ENCODE measurements around the gene SMU1. TPM values are rescaled to one million over a fixed set of nuclear protein-coding genes. Genes with fewer than 3 reads are reported as not detected.

The SMU1 gene
- total RNA-seq, 1 experiment from 2014 or later: 30.5 TPM

DNA sequence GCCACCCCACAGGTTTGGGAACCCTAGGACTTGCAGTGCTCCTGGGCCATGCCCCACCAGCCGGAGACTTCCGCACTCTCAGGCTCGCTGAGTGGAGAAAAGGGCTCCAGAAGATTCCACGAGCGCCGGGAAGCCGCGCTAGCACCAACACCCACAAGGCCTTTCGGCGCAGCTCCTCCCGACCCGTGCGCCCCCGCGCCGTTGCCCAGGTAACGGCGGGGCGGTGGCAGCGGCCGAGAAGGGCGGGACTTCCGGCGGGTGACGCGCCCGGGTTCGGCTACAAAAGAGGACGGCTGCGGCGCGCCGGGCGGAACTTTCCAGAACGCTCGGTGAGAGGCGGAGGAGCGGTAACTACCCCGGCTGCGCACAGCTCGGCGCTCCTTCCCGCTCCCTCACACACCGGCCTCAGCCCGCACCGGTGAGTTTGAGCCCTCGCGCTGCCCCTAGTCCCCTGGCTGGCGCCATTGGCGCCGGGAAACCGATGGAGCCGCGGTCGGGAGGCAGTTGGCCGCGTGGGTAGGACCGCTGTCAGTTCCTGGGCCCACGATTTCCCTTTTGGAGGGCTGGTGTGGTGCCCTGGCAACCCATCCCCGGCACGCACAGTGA is 51.4 kb downstream of the SMU1 start, which contains the start of gene DNAJA1 (continued):
- TF ChIP-seq, protein P1, sequence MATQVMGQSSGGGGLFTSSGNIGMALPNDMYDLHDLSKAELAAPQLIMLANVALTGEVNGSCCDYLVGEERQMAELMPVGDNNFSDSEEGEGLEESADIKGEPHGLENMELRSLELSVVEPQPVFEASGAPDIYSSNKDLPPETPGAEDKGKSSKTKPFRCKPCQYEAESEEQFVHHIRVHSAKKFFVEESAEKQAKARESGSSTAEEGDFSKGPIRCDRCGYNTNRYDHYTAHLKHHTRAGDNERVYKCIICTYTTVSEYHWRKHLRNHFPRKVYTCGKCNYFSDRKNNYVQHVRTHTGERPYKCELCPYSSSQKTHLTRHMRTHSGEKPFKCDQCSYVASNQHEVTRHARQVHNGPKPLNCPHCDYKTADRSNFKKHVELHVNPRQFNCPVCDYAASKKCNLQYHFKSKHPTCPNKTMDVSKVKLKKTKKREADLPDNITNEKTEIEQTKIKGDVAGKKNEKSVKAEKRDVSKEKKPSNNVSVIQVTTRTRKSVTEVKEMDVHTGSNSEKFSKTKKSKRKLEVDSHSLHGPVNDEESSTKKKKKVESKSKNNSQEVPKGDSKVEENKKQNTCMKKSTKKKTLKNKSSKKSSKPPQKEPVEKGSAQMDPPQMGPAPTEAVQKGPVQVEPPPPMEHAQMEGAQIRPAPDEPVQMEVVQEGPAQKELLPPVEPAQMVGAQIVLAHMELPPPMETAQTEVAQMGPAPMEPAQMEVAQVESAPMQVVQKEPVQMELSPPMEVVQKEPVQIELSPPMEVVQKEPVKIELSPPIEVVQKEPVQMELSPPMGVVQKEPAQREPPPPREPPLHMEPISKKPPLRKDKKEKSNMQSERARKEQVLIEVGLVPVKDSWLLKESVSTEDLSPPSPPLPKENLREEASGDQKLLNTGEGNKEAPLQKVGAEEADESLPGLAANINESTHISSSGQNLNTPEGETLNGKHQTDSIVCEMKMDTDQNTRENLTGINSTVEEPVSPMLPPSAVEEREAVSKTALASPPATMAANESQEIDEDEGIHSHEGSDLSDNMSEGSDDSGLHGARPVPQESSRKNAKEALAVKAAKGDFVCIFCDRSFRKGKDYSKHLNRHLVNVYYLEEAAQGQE (IDR thresholded peaks at IDR 0.05; ENCODE audit: low read depth): no peak
- peak; percentile 96 for TF ChIP-seq POLR2A (IDR thresholded peaks at IDR 0.05; ENCODE audit: borderline replicate concordance, extremely low read depth, insufficient read depth, insufficient read length)
- TF ChIP-seq, protein P2, sequence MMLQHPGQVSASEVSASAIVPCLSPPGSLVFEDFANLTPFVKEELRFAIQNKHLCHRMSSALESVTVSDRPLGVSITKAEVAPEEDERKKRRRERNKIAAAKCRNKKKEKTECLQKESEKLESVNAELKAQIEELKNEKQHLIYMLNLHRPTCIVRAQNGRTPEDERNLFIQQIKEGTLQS (IDR thresholded peaks at IDR 0.05): no peak
- peak; percentile 70 for TF ChIP-seq ZFX (IDR thresholded peaks at IDR 0.05)

DNA sequence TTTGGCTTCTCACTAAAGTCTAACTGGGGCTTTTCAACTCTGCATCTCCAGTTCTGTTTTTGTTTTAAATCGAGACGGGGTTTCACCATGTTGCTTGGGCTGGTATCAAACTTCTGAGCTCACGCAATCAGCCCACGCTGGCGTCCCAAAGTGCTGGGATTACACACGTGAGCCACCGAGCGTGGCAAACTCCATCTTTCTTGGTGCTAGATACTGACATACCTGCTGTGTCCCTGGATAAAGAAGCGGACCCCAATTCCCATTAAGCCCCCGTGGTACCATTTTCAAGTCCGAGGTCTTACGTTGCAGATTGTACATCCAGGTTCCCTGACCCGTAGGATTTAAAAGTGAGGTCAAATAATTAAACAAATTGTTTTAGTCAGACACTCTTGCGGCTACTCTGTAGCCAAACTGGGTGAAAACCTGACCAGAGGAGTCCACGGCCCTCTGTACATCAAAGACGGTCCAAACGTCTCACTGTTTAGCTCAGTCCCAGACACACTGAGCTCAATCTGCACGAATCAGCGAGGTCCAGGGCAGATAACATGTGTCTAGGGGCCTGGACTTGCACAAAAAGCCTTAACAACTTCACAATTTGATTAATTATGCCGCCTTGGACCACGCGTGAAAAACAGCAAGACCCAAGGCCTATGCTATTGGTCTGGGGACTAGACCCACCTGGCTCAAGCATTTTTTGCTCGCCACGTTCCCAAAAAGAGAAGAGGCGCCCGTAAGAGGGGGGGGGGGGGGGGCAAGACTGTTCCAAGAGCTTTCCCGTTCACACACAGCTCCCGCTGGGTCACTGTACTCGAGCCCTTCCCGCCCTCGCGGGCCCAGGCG is 52.1 kb downstream of the SMU1 start:
- intact Hi-C loops (cut with micrococcal nuclease): no loop called here
- Histone ChIP-seq H3K4me2 (ENCODE audit: low read length) (peak overlapping the region; percentile 94), H3K9me3 (ENCODE audit: control insufficient read depth in 1 of 2, insufficient read depth in 1 of 2, low read depth in 1 of 2, low read length in 2 of 2) (no peaks in the 10 kb centered on the region), H3K27ac (ENCODE audit: low read depth, low read length) (peak overlapping the region; percentile 94), H3K9me2 (ENCODE audit: insufficient read depth) (no peaks in the 10 kb centered on the region), H3K27me3 (ENCODE audit: insufficient read depth, low read length) (no peaks in the 10 kb centered on the region), H2AFZ (ENCODE audit: low read depth, low read length, poor library complexity, severe bottlenecking) (no peak overlapping the region), H4K20me1 (ENCODE audit: insufficient read depth) (peaks cover 30% of the 10 kb centered on the region; the same call in 1 of the 2 replicates), H3K36me3 (ENCODE audit: control insufficient read depth in 1 of 2, insufficient read depth in 2 of 2, low read length in 2 of 2) (peaks cover 32 to 38% of the 10 kb centered on the region in 2 experiments), H3K4me1 (ENCODE audit: control insufficient read depth in 1 of 2, insufficient read depth in 2 of 2, low read length in 2 of 2) (peaks cover 9 to 24% of the 10 kb centered on the region in 2 experiments), H3K4me3 (replicated peaks in 1 of 2; ENCODE audit: low read depth in 1 of 2, low read length in 2 of 2) (peak overlapping the region; percentile 93 to 95), H3K79me2 (ENCODE audit: insufficient read depth, low read length) (peaks cover 97% of the 10 kb centered on the region), H3K9ac (ENCODE audit: low read length) (peak overlapping the region; percentile 98)
- DNase-seq (ENCODE audit: low read depth, low spot score): peak; percentile 12
- RAD21 ChIA-PET (ENCODE audit: low non-redundant PET in 1 of 2, low total read pairs in 2 of 2, uncharacterized antibody in 2 of 2, unreplicated experiment in 2 of 2): no interaction called here
- peak; percentile 63 for ATAC-seq
- TF ChIP-seq JUND (IDR thresholded peaks at IDR 0.05) (no peak), POLR2AphosphoS5 (IDR thresholded peaks at IDR 0.05; ENCODE audit: low read depth, low read length) (no peak), ZNF274 (IDR thresholded peaks at IDR 0.05; ENCODE audit: low read depth, low read length) (no peak), EZH2phosphoT487 (IDR thresholded peaks at IDR 0.05; ENCODE audit: borderline replicate concordance) (no peak)
- TF ChIP-seq, protein P3, sequence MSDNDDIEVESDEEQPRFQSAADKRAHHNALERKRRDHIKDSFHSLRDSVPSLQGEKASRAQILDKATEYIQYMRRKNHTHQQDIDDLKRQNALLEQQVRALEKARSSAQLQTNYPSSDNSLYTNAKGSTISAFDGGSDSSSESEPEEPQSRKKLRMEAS (IDR thresholded peaks at IDR 0.05): peak; percentile 18; the same call in 1 of the 2 replicates
- POLR2A ChIA-PET: interaction anchor here (0.7 to 3.8 kb wide), 36 partner anchors 10 to 1427 kb away, joined by 3 to 58 read pairs (median 4); partner anchors contain the start of genes APTX, BAG1, CHMP5 and NFX1
- TSS peak; percentile 53 for BruUV-seq (replicated peaks)
- CTCF ChIA-PET: interaction anchor here (1.0 to 1.8 kb wide), 2 partner anchors 443 to 445 kb away, joined by 3 to 5 read pairs; no protein-coding TSS in a partner anchor

Data from HCT116 (cell line).